A673 (cell line): Measurements from ENCODE around the gene PHTF1.

Experiments
- CTCF ChIP-seq: fragments of 300-800, 200-600 bp; sonication (generic); conservative IDR thresholded peaks from 2 replicates; pipeline ENCODE4 v1.5.1; 2017; ENCODE audit warnings: low read depth, mild to moderate bottlenecking, antibody characterized with exemption, low read length, moderate library complexity, mixed read lengths
- EZH2 ChIP-seq: fragments of 200-600 bp; sonication (generic); IDR thresholded peaks from 2 replicates; pipeline ENCODE4 v1.6.1; 2017; ENCODE audit warnings: borderline replicate concordance, low read depth, mild to moderate bottlenecking, mixed read lengths, antibody characterized with exemption, low read length; ENCODE audit not compliant: poor library complexity, severe bottlenecking

- TF ChIP-seq CTCF (no peak), EZH2 (no peak)
These were observed 75.7 kb downstream of the PHTF1 start for GRCh38 chr1:113683384-113684152.
